MM.1S (cell line): ENCODE data around the gene DHDH.

Experiments used
- EZH2 ChIP-seq: fragments of 300-600 bp; sonication (generic); optimal IDR thresholded peaks from 2 replicates; pipeline ENCODE3; 2017; ENCODE audit warnings: low read depth, mild to moderate bottlenecking, antibody characterized with exemption, low read length, mixed read lengths
- TF ChIP-seq, protein P1 (sequence below): fragments of 300-600 bp; sonication (generic); IDR thresholded peaks from 2 replicates; pipeline ENCODE4 v1.5.1; 2016; ENCODE audit warnings: antibody characterized with exemption, low read length, mixed read lengths

DNA sequence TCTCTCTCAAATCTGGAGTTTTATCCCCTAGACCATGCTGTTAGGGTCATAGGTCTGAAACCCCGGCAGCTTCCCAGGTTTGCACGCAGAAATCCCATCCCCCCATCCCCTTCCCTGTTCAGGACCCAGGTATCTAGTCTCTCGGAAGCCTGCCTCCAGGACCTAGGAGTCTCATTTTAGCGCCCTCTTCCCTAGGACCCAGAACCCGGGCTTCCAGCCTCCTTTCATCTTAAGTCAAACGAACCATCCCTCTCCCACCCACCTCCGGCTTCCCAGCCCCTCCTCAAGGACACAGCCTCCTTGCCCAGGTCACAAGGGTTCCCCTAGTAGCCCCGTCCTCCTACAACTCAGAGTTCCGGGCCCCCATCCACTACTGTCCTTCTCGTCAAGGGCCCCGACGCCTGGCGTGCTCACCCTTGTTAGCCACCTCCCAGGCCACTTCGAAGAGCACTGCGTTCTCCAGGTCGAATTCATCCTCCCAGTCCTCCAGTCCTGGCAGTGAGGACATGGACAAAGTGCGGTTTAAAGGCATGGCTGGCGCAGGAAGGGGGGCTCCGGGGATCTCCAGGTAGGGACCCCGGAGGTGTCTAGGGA lies 59.2 kb downstream of the DHDH start:
- TF ChIP-seq EZH2 = no peak
- TF ChIP-seq, protein P1, sequence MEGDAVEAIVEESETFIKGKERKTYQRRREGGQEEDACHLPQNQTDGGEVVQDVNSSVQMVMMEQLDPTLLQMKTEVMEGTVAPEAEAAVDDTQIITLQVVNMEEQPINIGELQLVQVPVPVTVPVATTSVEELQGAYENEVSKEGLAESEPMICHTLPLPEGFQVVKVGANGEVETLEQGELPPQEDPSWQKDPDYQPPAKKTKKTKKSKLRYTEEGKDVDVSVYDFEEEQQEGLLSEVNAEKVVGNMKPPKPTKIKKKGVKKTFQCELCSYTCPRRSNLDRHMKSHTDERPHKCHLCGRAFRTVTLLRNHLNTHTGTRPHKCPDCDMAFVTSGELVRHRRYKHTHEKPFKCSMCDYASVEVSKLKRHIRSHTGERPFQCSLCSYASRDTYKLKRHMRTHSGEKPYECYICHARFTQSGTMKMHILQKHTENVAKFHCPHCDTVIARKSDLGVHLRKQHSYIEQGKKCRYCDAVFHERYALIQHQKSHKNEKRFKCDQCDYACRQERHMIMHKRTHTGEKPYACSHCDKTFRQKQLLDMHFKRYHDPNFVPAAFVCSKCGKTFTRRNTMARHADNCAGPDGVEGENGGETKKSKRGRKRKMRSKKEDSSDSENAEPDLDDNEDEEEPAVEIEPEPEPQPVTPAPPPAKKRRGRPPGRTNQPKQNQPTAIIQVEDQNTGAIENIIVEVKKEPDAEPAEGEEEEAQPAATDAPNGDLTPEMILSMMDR = no peak
